Measurements from ENCODE around the gene RASGRF2. TPM values are rescaled to one million over a fixed set of nuclear protein-coding genes. Genes with fewer than 3 reads are reported as not detected.

The RASGRF2 gene
- total and polyA plus RNA-seq, 2 of the 13 experiments (the other 11 are each of a cell fraction or from before 2014, with no cell fraction given), result 23.6 to 29.0 TPM

GRCh38 chr5:81245871-81246235 lies 285.7 kb downstream of the RASGRF2 start:
- no peaks in the 10 kb centered on the region for H3K79me2 ChIP-seq (ENCODE audit: insufficient read depth, low read length)
- CTCF ChIA-PET (ENCODE audit: low intra/inter-chr PET ratio, low total read pairs), result no interaction called here
- no peak overlapping the region for H3K4me2 ChIP-seq (ENCODE audit: low read depth, low read length)
- no peak overlapping the region for H3K27ac ChIP-seq (ENCODE audit: extremely low read length, insufficient read depth, low read length)
- POLR2A ChIA-PET, result no interaction called here
- ATAC-seq (no peak), DNase-seq (ENCODE audit: low spot score) (no peak), FAIRE-seq (no peak)
- H3K9me3 ChIP-seq (ENCODE audit: low read length), result no peaks in the 10 kb centered on the region
- no peak overlapping the region for H3K9ac ChIP-seq (ENCODE audit: insufficient read depth, low read depth, low read length)
- no peaks in the 10 kb centered on the region for H3K27me3 ChIP-seq (ENCODE audit: control insufficient read depth in 1 of 2, insufficient read depth in 2 of 2, low read length in 2 of 2)
- 95% methylated on average over 5 of the region's 5 CpGs for WGBS (ENCODE audit: low lambda C conversion rate)
- no peaks in the 10 kb centered on the region for H3K4me1 ChIP-seq (ENCODE audit: insufficient read depth, low read length)
- peaks cover 0 to 5% of the 10 kb centered on the region in 2 experiments; a peak in 1 of 5 replicates for H3K36me3 ChIP-seq (replicated peaks in 1 of 2; ENCODE audit: control insufficient read depth in 1 of 2, insufficient read depth in 2 of 2, low read length in 2 of 2)
- no peak overlapping the region for H2AFZ ChIP-seq (ENCODE audit: low read length)
- no TSS peak for BruUV-seq (replicated peaks)
- H4K20me1 ChIP-seq (ENCODE audit: insufficient read depth, low read length), result no peaks in the 10 kb centered on the region
- in situ Hi-C loops (cut with HindIII; ENCODE audit: extremely low pct_ligation_motif_present, low pct_unique_long_range_greater_than_20kb), result no loop called here
- intact Hi-C loops (cut with micrococcal nuclease; ENCODE audit: unreplicated experiment), result no loop called here
- no peak overlapping the region for H3K4me3 ChIP-seq (replicated peaks in 1 of 3; ENCODE audit: insufficient read depth in 1 of 3, low read depth in 2 of 3, low read length in 3 of 3)
- TF ChIP-seq ZNF121 (CRISPR knock-in tag; IDR thresholded peaks at IDR 0.05), result no peak
- TF ChIP-seq CEBPG (CRISPR knock-in tag; IDR thresholded peaks at IDR 0.05), result no peak
- no peak for TF ChIP-seq ZNF556 (CRISPR knock-in tag; IDR thresholded peaks at IDR 0.05; ENCODE audit: borderline replicate concordance)
- TF ChIP-seq ZNF891 (CRISPR knock-in tag; IDR thresholded peaks at IDR 0.05), result no peak
- TF ChIP-seq, protein P1, sequence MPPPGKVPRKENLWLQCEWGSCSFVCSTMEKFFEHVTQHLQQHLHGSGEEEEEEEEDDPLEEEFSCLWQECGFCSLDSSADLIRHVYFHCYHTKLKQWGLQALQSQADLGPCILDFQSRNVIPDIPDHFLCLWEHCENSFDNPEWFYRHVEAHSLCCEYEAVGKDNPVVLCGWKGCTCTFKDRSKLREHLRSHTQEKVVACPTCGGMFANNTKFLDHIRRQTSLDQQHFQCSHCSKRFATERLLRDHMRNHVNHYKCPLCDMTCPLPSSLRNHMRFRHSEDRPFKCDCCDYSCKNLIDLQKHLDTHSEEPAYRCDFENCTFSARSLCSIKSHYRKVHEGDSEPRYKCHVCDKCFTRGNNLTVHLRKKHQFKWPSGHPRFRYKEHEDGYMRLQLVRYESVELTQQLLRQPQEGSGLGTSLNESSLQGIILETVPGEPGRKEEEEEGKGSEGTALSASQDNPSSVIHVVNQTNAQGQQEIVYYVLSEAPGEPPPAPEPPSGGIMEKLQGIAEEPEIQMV (CRISPR knock-in tag; IDR thresholded peaks at IDR 0.05; ENCODE audit: low read depth), result no peak
- TF ChIP-seq ZBED4 (CRISPR knock-in tag; IDR thresholded peaks at IDR 0.05; ENCODE audit: borderline replicate concordance), result no peak
- no peak for TF ChIP-seq TOE1 (CRISPR knock-in tag; IDR thresholded peaks at IDR 0.05)
- no peak for TF ChIP-seq ZFP36L2 (CRISPR knock-in tag; IDR thresholded peaks at IDR 0.05)
- TF ChIP-seq LBX2 (CRISPR knock-in tag; IDR thresholded peaks at IDR 0.05; ENCODE audit: borderline replicate concordance), result no peak

Data from HepG2 (cell line).